ENCODE measurements around the gene A4GNT.
"Not testable (repeated sequence)": the region's sequence is repeated elsewhere in the genome, so short reads cannot be mapped to it uniquely, and the experiment has no call there.

GRCh38 chr3:138085745-138086144 lies 46.4 kb downstream of the A4GNT start:
- TF ChIP-seq EZH2phosphoT487 (IDR thresholded peaks at IDR 0.05; ENCODE audit: insufficient read depth, low read depth); EZH2 (IDR thresholded peaks at IDR 0.05; ENCODE audit: insufficient read depth, poor library complexity, severe bottlenecking): not testable (repeated sequence)

Measured in GM23248 (cell line).